T-helper 2 cell (primary cell): Measurements from ENCODE around the gene NR2F1.

Experiments
- DNase-seq, 5 experiments: peaks; one replicate each; pipeline versions ENCODE4 v3.0.0 to v3.0.0-alpha.2; 2012 to 2022

The NR2F1 gene

GRCh38 chr5:93577854-93578812 is 4.9 kb upstream of the NR2F1 start:
- no peak for DNase-seq

DNA sequence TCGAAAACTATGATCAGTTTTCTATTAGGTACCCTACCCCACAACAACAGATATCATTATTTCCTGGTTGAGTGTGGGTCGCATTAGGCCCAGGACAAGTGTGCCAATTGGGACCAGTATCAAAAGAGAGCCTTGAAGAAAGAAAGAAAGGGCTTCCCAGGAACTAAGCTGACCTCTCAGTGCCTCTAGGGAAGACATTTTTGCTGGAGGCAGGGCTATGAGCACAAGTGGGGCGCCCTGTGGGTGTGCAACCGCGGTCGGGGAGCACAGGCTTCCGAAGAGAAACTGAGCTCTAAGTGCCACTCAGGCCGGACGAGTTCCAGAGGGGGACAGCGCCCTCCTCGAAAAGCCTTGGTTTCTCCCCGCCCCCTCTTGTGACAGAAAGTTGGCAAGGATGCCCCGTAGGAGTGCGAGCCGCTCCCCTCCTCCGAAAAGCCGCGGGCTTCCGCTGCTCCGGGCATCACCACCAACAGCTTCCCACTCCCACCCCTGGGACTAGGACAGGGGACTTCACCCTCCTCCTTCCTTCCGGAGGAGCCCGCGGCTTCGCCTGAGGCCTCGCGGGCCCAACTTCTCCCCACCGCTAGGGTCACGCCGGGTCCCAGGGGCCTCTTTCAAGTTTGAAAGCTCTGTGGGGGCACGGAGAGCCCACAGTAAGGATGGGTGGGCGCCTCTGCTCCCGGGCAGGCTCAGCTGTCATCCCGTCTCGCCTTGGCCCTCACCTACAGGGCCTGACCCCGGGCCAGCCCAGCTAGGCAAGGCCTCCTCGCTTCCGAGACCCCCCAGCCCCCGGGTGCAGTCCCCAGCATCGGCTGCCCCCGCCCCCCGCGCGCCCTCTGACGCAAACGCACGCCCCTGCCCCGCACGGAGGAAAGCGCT is 4.0 kb upstream of the NR2F1 start:
- DNase-seq = no peak

GRCh38 chr5:93579692-93580062 is 3.3 kb upstream of the NR2F1 start:
- DNase-seq = no peak

GRCh38 chr5:93580063-93580926 is 2.7 kb upstream of the NR2F1 start:
- DNase-seq = no peak

- DNase-seq = peak in 1 of 5 experiments; percentile 24
Measured at GRCh38 chr5:93580927-93581445, 2.0 kb upstream of the NR2F1 start, which contains the start of gene NR2F1-AS1. NR2F1-AS1 (minus strand) TSS chr5:93581219.

DNA sequence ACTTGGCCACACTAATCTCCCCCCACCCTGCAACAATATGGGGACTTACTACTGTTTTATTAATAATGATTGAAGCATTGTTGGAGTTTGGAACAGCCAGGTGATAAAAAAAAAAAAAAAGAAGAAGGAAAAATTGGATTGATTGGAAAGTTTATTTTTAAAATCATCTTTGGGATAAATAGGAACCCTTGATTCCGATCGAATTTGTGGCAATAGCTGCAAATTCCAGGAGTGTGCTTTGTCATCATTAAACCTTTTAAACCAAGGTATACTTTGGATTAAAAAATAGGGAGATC is 907 bp upstream of the NR2F1 start:
- DNase-seq = no peak

DNA sequence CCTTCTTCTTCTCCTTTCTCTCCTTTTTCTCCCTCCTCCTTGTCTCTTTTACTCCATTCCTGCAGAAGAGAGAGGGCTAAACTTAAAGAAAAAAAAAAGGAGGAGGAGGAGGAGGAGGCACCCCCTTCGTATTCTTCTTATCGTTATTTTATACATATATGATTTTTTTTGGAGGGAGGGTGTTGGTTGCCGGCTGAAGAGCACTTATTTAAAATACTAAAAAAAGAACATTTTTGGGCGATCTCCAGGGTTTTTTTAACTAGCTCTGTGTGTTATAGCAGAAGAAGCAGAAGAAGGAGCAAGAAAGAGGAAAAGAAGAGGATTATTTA is 381 bp downstream of the NR2F1 start:
- DNase-seq = no peak

DNA sequence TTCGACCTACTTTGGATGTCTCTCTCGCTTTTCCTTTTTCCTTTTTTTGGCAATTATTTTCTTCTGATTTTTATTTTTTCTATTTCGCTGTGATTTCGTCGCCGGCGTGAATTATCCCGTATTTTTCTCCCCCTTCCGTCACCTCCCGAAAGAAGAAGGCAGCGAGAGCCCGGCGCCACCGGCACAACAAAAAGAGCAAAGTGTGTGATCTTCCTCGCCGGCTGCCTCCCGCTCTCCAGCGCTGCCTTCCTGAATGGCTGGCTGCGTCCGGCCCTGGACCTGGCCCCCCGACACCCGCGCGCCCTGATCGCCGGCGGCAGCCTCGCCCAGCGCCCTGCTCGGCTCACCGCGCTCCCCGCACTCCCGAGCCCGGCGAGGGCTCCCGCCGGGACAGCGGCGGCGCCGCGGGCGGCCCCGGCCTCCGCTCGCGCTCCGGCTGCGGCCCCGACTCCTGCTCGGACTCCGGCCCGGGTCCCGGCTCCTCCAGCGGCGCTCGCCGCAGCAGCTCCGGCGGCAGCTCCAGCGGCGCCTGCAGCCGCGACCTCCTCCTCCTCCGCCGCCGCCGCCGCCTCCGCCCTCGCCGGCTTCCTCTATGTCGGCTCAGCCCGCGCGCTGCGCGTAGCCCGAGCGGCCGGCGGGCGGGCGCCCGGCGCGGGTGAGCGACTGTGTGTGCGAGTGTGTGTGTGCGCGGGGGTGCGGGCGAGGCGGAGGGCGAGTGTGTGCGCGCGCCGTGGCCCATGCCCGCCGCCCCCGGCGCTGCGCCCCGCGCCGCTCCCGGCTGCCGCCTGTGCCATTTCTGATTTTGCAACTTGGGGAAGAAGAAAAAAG is 960 bp downstream of the NR2F1 start:
- peak in 2 of 5 experiments; percentile 27 to 65 for DNase-seq

GRCh38 chr5:93584596-93585040 is 1.6 kb downstream of the NR2F1 start:
- DNase-seq = no peak

DNA sequence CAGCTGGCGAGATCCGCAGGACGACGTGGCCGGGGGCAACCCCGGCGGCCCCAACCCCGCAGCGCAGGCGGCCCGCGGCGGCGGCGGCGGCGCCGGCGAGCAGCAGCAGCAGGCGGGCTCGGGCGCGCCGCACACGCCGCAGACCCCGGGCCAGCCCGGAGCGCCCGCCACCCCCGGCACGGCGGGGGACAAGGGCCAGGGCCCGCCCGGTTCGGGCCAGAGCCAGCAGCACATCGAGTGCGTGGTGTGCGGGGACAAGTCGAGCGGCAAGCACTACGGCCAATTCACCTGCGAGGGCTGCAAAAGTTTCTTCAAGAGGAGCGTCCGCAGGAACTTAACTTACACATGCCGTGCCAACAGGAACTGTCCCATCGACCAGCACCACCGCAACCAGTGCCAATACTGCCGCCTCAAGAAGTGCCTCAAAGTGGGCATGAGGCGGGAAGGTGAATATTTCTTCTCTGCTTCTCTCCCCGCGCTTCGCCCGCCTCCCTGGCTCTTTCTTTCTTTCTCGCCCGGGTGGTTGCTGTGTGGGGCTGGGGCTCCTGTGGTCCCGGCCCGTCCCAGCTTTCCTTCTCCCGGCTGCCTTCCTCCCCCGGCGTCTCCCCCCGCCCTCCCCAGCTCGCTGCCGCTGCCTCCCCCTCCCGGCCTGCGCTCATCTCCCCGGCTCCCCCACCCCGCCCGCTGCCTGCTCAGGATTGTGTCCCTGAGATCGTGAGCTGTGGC is 2.2 kb downstream of the NR2F1 start:
- DNase-seq = no peak

- no peak for DNase-seq
Measured at GRCh38 chr5:93585767-93586385, 2.9 kb downstream of the NR2F1 start.

DNA sequence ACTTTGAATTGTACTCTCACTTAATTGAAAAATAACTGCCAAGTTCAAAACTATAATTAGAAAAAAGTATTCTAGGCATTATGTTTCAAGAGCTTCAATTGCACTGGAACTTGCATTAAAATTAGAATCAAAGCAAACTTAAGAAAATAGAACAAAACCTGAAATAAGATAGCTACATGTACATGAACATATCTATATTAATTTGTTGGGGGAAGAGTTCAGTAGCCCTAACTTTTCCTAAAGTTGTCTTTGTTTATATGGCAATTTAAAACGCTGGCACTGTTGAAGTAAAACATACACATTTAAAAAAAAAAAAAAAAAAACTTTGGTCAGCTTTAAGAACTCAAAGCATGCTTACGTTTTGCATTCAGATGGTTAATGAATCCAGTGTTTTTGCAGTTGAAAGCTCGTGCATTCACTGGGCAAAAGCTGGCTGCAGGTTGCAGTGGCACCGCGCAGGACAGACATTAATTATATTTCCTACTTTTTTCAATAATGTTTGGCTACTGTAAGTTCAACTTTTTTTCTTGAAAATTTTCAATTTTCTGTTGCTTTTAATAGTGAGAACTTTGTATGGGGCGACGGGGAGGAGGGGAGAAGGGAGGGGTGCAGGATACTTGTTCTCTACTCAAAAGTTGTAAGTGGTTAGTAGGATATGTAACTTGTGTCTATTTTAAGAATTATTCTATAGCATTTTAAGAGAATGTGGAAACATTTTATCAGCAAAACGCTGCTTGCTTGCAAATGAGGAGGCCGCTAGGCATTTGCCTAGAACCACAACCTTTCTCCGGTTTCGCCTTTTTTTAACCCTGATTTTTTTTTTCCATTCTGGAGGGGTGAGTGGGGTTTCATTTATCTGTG is 3.9 kb downstream of the NR2F1 start:
- DNase-seq = no peak

DNA sequence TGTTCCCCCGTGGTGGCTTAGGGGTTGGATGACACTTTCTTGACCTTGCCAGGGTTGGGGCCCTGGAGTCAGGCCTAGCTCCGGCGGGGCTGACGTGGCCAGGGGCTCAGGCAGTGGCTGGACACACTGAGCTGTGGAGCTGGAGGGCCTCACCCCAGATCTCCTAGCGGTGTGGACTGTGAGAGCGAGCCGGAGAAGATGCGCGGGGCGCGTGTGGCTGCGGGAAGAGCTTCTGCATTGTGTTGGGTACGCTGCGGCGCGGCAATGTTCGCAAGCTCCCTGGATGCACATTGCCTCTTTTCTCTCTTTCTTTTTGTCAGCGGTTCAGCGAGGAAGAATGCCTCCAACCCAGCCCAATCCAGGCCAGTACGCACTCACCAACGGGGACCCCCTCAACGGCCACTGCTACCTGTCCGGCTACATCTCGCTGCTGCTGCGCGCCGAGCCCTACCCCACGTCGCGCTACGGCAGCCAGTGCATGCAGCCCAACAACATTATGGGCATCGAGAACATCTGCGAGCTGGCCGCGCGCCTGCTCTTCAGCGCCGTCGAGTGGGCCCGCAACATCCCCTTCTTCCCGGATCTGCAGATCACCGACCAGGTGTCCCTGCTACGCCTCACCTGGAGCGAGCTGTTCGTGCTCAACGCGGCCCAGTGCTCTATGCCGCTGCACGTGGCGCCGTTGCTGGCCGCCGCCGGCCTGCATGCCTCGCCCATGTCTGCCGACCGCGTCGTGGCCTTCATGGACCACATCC is 4.8 kb downstream of the NR2F1 start:
- no peak for DNase-seq

DNA sequence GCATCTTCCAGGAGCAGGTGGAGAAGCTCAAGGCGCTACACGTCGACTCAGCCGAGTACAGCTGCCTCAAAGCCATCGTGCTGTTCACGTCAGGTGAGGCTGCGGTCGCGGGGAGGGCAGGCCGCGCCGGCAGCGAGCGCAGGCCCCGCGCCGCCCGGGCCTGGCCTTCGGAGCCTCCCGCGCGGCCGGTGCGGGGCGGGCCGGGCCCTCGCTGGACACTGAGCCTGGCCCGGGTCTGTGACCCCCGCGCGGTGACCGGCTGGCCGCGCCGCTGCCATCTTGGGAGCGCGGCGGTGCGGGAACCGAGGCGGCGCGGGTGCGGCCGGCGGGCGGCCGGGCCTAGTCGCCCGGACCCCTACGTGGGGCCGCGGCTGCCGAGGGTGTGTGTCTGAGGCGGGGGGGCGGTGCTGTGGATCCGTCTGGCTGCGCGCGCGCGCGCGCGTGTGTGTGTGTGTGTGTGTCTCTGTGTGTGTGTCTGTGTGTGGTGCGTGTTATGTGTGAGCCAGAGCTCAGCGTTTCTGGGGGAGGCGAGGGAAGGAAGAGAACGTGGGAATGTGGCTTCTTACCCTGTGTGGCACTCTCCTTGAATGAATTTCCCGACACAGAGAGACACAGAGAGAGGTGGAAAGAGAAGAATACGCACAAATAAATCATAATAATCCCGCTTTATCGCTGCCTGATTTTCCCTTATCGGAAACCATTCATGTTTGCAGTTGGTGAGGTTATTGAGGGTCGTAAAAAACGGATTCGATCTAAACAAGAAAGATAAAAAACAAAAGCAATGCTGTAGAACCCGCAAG is 5.5 kb downstream of the NR2F1 start:
- peak in 1 of 5 experiments; percentile 49 for DNase-seq

DNA sequence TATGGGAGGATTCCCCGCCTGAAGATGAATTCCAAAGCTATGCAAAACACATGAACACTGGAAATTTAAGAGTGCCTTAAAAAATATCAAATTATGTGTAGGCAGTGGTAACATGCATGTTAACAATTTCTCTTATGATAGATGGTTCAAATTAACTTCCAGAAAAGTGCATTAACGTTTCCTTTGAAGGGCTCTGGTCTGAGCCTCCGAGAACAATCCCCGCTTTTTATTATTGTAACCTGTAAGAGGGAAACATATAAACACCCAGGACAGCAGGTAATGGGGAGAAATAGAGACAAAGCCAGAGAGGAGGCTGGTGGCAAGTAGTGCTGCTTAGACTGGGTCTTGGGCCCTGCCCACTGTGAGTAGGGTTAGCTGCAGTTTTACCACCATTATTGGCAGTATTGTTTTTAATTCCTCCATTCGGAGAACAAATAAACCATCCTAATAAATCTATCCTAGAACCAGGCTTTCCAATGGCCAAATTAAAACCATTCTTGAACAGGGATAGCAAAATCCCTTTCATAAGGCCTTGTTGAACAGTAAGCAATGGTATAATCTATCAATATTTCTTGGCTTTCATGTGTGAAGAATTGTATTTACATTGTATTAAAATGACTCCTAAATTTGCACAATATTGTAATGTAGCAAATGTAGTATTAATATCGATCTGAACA is 6.3 kb downstream of the NR2F1 start:
- no peak for DNase-seq

- DNase-seq = no peak
Measured at GRCh38 chr5:93589829-93590215, 6.8 kb downstream of the NR2F1 start.

GRCh38 chr5:93590493-93590892 is 7.5 kb downstream of the NR2F1 start:
- no peak for DNase-seq
